ENCODE results near the gene AMBRA1.

Gene AMBRA1

DNA sequence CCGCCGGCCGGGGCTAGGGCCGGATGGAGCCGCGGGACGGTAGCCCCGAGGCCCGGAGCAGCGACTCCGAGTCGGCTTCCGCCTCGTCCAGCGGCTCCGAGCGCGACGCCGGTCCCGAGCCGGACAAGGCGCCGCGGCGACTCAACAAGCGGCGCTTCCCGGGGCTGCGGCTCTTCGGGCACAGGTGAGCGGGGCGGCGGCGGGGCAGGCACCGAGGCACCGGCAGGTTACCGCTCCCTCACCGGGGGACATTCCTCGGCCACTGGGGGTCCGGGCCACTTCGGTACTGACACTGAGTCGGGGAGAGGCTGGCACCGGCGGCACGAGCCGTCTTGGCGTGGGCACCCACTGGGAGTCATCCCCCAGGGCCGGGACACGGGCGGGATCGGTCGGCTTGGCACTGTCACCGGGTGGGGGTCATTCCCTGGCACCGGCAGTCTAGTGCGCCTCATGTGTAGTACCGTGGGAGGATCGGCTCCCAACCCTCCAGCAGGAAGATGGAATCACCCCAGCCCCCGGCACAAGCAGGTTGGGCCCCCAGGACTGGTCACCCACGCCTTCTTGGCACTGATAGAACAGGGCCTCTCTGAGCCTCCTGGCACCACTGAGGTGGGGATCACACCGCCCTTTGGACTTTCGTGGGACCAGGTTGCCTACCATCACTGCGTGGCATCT, 246.0 kb downstream of the AMBRA1 start:
- no peak for DNase-seq (ENCODE audit: low read depth)

DNA sequence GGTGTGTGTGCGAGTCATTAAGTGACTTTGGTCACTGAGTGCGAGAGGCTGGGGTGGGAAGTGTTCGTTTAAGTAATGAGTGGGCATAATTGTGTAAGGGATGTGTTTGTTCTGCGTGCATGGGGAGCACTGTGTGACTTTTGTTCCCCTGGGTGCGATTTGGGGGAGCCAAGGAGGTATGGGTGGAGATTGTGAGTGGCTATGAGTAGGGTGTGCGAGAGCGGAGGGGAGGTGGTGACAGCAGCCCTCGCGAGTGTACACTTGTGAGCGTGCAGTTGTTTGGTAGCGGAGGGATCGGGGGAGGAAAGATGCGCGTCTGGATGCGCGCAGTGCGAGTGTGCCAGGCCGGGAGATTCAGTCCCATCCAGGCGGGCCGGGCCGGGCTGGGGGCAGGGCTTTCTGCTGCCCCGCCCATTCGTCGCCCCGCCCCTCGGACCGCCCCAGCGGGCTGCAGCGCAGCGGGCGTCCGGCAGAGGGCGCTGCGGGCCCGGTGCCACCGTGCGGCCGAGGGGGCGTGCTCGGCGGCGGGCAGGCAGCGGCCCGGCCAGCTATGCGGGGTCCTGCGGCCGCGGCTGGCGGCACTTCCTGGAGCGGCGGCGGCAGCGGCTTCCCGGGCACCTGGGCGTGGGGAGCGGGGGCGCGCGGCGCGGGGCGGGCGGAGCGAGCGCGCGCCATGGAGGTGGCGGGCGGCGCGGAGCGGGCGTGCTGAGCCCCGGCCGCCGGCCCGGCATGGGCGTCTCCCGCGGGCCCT, 246.8 kb downstream of the AMBRA1 start, which contains the start of gene DGKZ:
TSS of gene DGKZ (plus strand) at position 578 of the 751 bp plus-strand sequence. CDS start 197 bp downstream, outside the sequence.
- DNase-seq (ENCODE audit: low read depth), result peak; percentile 86
